IMR-90 (cell line): ENCODE data around the gene CTNNBIP1.

Experiments
- BHLHE40 ChIP-seq: fragments of 150-350 bp; IDR thresholded peaks from 2 replicates; pipeline ENCODE4 v1.6.1; 2016; ENCODE audit warnings: mild to moderate bottlenecking, low read depth, low read length
- CTCF ChIP-seq: conservative IDR thresholded peaks from 2 replicates; pipeline ENCODE4 v1.5.1; 2012; ENCODE audit warnings: mild to moderate bottlenecking, low read depth, low read length, improper control_type of control experiment
- POLR2A ChIP-seq: IDR thresholded peaks from 2 replicates; pipeline ENCODE4 v1.6.1; 2012; ENCODE audit warnings: mild to moderate bottlenecking, low read depth, low read length

GRCh38 chr1:9814619-9815018 lies 95.5 kb downstream of the CTNNBIP1 start:
- no peak for TF ChIP-seq CTCF
- TF ChIP-seq BHLHE40: no peak
- TF ChIP-seq POLR2A: no peak
